Panc1 (cell line): ENCODE data around the gene CCBE1. TPM values are rescaled to one million over a fixed set of nuclear protein-coding genes. Genes with fewer than 3 reads are reported as not detected.

Experiments used
- ATAC-seq: fragments of 200-7000 bp; cut with Tn5 transposase; 2 replicates; pipeline ENCODE4 v1.9.1; 2020; ENCODE audit warnings: mild to moderate bottlenecking, moderate library complexity
- BruUV-seq: library from RNA; stranded (reverse); fragments of 400-500 nt; replicated peaks from 2 replicates; lab custom pipeline; 2021; lab: Mats Ljungman, UMichigan
- CTCF ChIA-PET: fragments of 300-600 bp; sonication (Branson Sonifier 250); formaldehyde crosslinking; loops from one replicate; lab custom pipeline; 2022; ENCODE audit warnings: antibody characterized with exemption; lab: Charles Lee
- POLR2A ChIA-PET: fragments of 300-600 bp; sonication (Branson Sonifier 250); formaldehyde crosslinking; loops from one replicate; lab custom pipeline; 2022; ENCODE audit warnings: antibody characterized with exemption; lab: Charles Lee
- DNase-seq: peaks from one replicate; pipeline ENCODE4 v3.0.0-alpha.2; 2010; ENCODE audit warnings: low read depth, low spot score
- H3K27ac ChIP-seq: 2 replicates; pipeline ENCODE4 v1.5.1; 2011; ENCODE audit warnings: mild to moderate bottlenecking, low read length, inconsistent platforms
- H3K27me3 ChIP-seq: fragments of 200-500 bp; sonication (Bioruptor generic); 2 replicates; pipeline ENCODE4 v1.6.0; 2014; ENCODE audit warnings: low read length, inconsistent platforms; ENCODE audit not compliant: control insufficient read depth, insufficient read depth
- H3K36me3 ChIP-seq: fragments of 200-500 bp; sonication (Bioruptor generic); 2 replicates; pipeline ENCODE4 v1.5.1; 2014; ENCODE audit warnings: inconsistent platforms, mild to moderate bottlenecking, low read length, moderate library complexity; ENCODE audit not compliant: control insufficient read depth, insufficient read depth
- H3K4me1 ChIP-seq: 2 replicates; pipeline ENCODE4 v1.5.1; 2011; ENCODE audit warnings: inconsistent platforms, mild to moderate bottlenecking, low read length, moderate library complexity; ENCODE audit not compliant: control insufficient read depth, insufficient read depth
- H3K4me3 ChIP-seq, 2 experiments: 2 replicates each; pipeline ENCODE4 v1.5.1; 2011 to 2012; ENCODE audit warnings: low read depth in 2 of 2, low read length in 2 of 2, mild to moderate bottlenecking in 2 of 2, inconsistent platforms in 1 of 2, moderate library complexity in 1 of 2
- H3K9me3 ChIP-seq: fragments of 200-500 bp; sonication (Bioruptor generic); 2 replicates; pipeline ENCODE4 v1.5.1; 2014; ENCODE audit warnings: low read depth, mild to moderate bottlenecking, inconsistent platforms, low read length, moderate library complexity; ENCODE audit not compliant: control insufficient read depth, insufficient read depth
- POLR2AphosphoS5 ChIP-seq: IDR thresholded peaks from 2 replicates; pipeline ENCODE4 v1.6.1; 2012; ENCODE audit warnings: mild to moderate bottlenecking, low read depth, low read length, moderate library complexity
- SIN3A ChIP-seq: IDR thresholded peaks from 2 replicates; pipeline ENCODE4 v1.6.1; 2012; ENCODE audit warnings: low read depth, mild to moderate bottlenecking, low read length, moderate library complexity, borderline replicate concordance; ENCODE audit not compliant: insufficient read depth
- TCF7L2 ChIP-seq: IDR thresholded peaks from 2 replicates; pipeline ENCODE4 v1.6.1; 2011; ENCODE audit warnings: mild to moderate bottlenecking, low read depth, low read length, inconsistent platforms
- in situ Hi-C: cut with HindIII; loops from 2 replicates; pipeline ENCODE4 v1.10.0; 2016; ENCODE audit warnings: low sequenced_read_pairs, low pct_unique_long_range_greater_than_20kb
- intact Hi-C: fragments of 100-400 bp; cut with micrococcal nuclease; formaldehyde crosslinking; loops from one replicate; pipeline ENCODE4 v1.10.0; 2022; ENCODE audit not compliant: unreplicated experiment
- total RNA-seq: library from RNA; stranded (reverse); gene quantifications from one replicate; pipeline ENCODE4 v1.2.1, GENCODE V29; 2021; ENCODE audit not compliant: unreplicated experiment
- TF ChIP-seq, protein P1 (sequence below), 2 experiments: IDR thresholded peaks; 2 replicates each; pipeline ENCODE4 v1.6.1; 2011 to 2012; ENCODE audit warnings: low read depth in 2 of 2, control low read depth in 1 of 2, low read length in 1 of 2, mild to moderate bottlenecking in 1 of 2, moderate library complexity in 1 of 2; ENCODE audit not compliant: insufficient read depth in 1 of 2
- TF ChIP-seq, protein P2 (sequence below): fragments of 450-650 bp; IDR thresholded peaks from 2 replicates; pipeline ENCODE4 v1.5.1; 2017; ENCODE audit warnings: mild to moderate bottlenecking

Gene CCBE1
- total RNA-seq, 1 experiment from 2014 or later = 0.13 TPM

DNA sequence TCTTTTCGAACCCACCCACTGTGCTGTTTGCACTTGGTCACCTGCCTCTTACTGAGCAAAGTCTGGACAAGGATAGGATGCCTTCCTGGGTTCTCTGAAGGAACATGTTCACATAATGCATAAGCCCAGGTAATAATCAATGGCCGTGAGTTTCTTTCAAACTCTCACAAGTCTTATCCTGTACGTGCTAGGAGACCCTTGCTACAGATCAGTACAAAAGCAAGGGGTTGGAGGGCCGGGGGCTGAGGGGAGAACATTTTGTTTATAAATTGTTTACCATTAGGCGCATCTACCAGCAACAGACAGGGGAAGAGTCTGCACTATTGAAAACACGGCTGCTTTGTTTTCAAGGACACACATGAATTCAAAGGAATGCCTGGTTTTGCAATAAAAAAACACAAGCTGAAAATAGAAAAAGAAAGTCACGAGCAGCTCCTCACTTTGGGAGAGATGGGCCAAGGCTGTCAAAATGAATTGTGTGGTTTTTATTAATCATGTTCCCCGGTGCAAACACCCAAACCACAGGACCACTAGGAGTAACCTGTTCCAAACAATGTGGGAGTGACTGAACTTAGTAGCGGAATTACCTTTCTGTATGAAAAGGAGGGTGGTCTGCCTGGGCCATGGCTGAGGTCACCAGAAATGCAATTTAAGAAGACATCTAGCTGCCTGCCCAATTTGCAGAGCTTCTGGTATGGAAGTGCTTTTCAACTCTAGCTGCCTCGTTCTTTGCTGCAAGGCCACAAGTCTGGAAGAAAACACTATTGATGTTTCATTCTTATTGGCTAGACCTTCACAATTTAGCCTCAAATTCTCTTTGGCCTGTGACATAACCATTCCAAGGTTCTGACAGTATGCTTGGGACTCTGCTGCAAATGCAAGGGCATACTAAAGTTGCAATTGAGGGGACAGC is 73.5 kb downstream of the CCBE1 start:
- ChIA-PET POLR2A (no interaction called here), CTCF (interaction anchor here (0.9 kb wide), 1 partner anchor 164 kb away, joined by 3 read pairs; no protein-coding TSS in a partner anchor)
- Histone ChIP-seq H3K27me3 (no peaks in the 10 kb centered on the region), H3K4me1 (no peaks in the 10 kb centered on the region), H3K4me3 (no peak overlapping the region), H3K36me3 (no peaks in the 10 kb centered on the region), H3K27ac (no peak overlapping the region), H3K9me3 (no peaks in the 10 kb centered on the region)
- in situ Hi-C loops (no loop called here), intact Hi-C loops (no loop called here)
- DNase-seq = no peak
- no TSS peak for BruUV-seq
- TF ChIP-seq, protein P1, sequence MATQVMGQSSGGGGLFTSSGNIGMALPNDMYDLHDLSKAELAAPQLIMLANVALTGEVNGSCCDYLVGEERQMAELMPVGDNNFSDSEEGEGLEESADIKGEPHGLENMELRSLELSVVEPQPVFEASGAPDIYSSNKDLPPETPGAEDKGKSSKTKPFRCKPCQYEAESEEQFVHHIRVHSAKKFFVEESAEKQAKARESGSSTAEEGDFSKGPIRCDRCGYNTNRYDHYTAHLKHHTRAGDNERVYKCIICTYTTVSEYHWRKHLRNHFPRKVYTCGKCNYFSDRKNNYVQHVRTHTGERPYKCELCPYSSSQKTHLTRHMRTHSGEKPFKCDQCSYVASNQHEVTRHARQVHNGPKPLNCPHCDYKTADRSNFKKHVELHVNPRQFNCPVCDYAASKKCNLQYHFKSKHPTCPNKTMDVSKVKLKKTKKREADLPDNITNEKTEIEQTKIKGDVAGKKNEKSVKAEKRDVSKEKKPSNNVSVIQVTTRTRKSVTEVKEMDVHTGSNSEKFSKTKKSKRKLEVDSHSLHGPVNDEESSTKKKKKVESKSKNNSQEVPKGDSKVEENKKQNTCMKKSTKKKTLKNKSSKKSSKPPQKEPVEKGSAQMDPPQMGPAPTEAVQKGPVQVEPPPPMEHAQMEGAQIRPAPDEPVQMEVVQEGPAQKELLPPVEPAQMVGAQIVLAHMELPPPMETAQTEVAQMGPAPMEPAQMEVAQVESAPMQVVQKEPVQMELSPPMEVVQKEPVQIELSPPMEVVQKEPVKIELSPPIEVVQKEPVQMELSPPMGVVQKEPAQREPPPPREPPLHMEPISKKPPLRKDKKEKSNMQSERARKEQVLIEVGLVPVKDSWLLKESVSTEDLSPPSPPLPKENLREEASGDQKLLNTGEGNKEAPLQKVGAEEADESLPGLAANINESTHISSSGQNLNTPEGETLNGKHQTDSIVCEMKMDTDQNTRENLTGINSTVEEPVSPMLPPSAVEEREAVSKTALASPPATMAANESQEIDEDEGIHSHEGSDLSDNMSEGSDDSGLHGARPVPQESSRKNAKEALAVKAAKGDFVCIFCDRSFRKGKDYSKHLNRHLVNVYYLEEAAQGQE (IDR thresholded peaks at IDR 0.05; ENCODE audit: insufficient read depth in 1 of 2, low read depth in 2 of 2, low read length in 1 of 2) = no peak
- TF ChIP-seq TCF7L2 (no peak), SIN3A (no peak), POLR2AphosphoS5 (no peak)
- TF ChIP-seq, protein P2, sequence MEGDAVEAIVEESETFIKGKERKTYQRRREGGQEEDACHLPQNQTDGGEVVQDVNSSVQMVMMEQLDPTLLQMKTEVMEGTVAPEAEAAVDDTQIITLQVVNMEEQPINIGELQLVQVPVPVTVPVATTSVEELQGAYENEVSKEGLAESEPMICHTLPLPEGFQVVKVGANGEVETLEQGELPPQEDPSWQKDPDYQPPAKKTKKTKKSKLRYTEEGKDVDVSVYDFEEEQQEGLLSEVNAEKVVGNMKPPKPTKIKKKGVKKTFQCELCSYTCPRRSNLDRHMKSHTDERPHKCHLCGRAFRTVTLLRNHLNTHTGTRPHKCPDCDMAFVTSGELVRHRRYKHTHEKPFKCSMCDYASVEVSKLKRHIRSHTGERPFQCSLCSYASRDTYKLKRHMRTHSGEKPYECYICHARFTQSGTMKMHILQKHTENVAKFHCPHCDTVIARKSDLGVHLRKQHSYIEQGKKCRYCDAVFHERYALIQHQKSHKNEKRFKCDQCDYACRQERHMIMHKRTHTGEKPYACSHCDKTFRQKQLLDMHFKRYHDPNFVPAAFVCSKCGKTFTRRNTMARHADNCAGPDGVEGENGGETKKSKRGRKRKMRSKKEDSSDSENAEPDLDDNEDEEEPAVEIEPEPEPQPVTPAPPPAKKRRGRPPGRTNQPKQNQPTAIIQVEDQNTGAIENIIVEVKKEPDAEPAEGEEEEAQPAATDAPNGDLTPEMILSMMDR = no peak
- no peak for ATAC-seq

DNA sequence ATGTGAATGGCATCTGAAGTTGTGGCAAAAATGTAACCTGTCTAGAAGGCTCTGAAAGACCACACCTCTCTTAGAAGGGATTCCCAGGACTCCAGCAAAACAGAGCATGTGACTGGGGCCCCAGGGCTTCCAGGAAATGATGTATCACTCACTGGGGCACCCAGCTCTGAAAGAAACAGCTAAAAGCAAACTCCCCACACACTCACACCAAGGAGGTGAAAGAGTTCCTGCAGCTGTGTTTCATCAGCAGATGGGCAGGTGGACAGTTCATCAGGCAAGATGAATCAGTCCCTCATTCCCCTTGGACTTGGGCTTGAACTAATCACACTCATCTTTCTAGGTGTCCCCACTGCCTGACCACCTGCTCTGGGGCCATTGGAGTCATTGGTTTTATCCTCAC is 76.2 kb downstream of the CCBE1 start:
- Histone ChIP-seq H3K4me3 (no peak overlapping the region), H3K9me3 (no peaks in the 10 kb centered on the region), H3K27me3 (no peaks in the 10 kb centered on the region), H3K27ac (no peak overlapping the region), H3K36me3 (no peaks in the 10 kb centered on the region), H3K4me1 (no peaks in the 10 kb centered on the region)
- no peak for ATAC-seq
- POLR2A ChIA-PET = no interaction called here
- TF ChIP-seq SIN3A = no peak
- intact Hi-C loops = no loop called here
- DNase-seq = no peak
- no TSS peak for BruUV-seq
- CTCF ChIA-PET = no interaction called here
- in situ Hi-C loops = no loop called here

DNA sequence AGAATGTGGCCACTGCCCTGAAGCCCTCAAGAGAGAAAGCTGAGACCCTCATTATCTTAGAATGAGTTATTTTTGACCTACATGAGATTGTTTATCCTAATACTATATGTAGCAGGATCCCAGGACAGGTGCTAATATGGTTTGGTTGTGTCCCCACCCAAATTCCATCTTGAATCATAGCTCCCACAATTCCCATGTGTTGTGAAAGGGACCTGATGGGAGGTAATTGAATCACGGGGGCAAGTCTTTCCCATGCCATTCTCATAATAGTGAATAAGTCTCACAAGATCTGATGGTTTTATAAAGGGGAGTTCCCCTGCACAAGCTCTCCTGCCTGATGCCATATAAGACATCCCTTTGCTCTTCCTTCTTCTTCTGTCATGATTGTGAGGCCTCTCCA is 76.8 kb downstream of the CCBE1 start:
- in situ Hi-C loops = no loop called here
- ATAC-seq = no peak
- TF ChIP-seq SIN3A = no peak
- TF ChIP-seq POLR2AphosphoS5 = no peak
- TF ChIP-seq TCF7L2 = no peak
- TF ChIP-seq, protein P2 = no peak
- TF ChIP-seq, protein P1 (IDR thresholded peaks at IDR 0.05; ENCODE audit: insufficient read depth in 1 of 2, low read depth in 2 of 2, low read length in 1 of 2) = no peak
- H3K4me3 ChIP-seq = no peak overlapping the region
- intact Hi-C loops = no loop called here
- no peaks in the 10 kb centered on the region for H3K36me3 ChIP-seq
- no peaks in the 10 kb centered on the region for H3K4me1 ChIP-seq
- BruUV-seq = no TSS peak
- H3K27me3 ChIP-seq = no peaks in the 10 kb centered on the region
- no peak for DNase-seq
- CTCF ChIA-PET = no interaction called here
- POLR2A ChIA-PET = no interaction called here
- no peak overlapping the region for H3K27ac ChIP-seq
- no peaks in the 10 kb centered on the region for H3K9me3 ChIP-seq
